Peyer's patch (tissue), 4 donors: ENCODE data around the gene AHCYL2. TPM values are rescaled to one million over a fixed set of nuclear protein-coding genes. Genes with fewer than 3 reads are reported as not detected.

ENCODE experiments used
- DNase-seq, 3 donors: peaks; one replicate each; pipeline ENCODE4 v3.0.0-alpha.2; 2017 to 2019
- H3K27ac ChIP-seq, 4 donors: fragments of 200-600 bp; sonication (generic); one replicate each; pipeline ENCODE4 v1.5.1; 2016 to 2019
- H3K27me3 ChIP-seq, 2 donors: fragments of 200-600 bp; sonication (generic); one replicate each; pipeline ENCODE4 v1.5.1; 2019
- H3K36me3 ChIP-seq, 3 donors: fragments of 200-600 bp; sonication (generic); one replicate each; pipeline ENCODE4 v1.5.1; 2016 to 2019
- H3K4me1 ChIP-seq, 4 donors: fragments of 200-600 bp; sonication (generic); one replicate each; pipeline ENCODE4 v1.5.1; 2016 to 2019
- H3K4me3 ChIP-seq, 4 donors: fragments of 200-600 bp; sonication (generic); 1 replicate in 3 of 4; 2 replicates in 1 of 4; pipeline ENCODE4 v1.5.1; 2016 to 2019; ENCODE audit warnings: mild to moderate bottlenecking in 1 of 4
- H3K9me3 ChIP-seq, 4 donors: fragments of 200-600 bp; sonication (generic); one replicate each; pipeline ENCODE4 v1.5.1; 2016 to 2019; ENCODE audit warnings: mild to moderate bottlenecking in 1 of 4
- POLR2A ChIP-seq, 2 donors: fragments of 450-650 bp; IDR thresholded peaks; one replicate each; pipeline ENCODE4 v1.5.1; 2017; ENCODE audit warnings: antibody characterized with exemption in 2 of 2, mild to moderate bottlenecking in 2 of 2, moderate library complexity in 2 of 2
- total RNA-seq, 4 donors: library from RNA; depleted of rRNA; stranded (reverse); fragments of >200 nt; gene quantifications; one replicate each; pipeline ENCODE4 v1.1.0, GENCODE V29; 2016
- TF ChIP-seq, protein P1 (sequence below), 6 experiments: fragments of 450-650 bp in 4 of 6; fragments of 200-600 bp in 2 of 6; sonication (generic) in 1 of 6; IDR thresholded peaks; one replicate each; pipeline ENCODE4 v1.5.1; 2017 to 2019; ENCODE audit warnings: antibody characterized with exemption in 6 of 6, mild to moderate bottlenecking in 3 of 6, moderate library complexity in 1 of 6

The AHCYL2 gene
- total RNA-seq, 4 donors from 2014 or later = 37.1 to 186 (median 60.0) TPM

DNA sequence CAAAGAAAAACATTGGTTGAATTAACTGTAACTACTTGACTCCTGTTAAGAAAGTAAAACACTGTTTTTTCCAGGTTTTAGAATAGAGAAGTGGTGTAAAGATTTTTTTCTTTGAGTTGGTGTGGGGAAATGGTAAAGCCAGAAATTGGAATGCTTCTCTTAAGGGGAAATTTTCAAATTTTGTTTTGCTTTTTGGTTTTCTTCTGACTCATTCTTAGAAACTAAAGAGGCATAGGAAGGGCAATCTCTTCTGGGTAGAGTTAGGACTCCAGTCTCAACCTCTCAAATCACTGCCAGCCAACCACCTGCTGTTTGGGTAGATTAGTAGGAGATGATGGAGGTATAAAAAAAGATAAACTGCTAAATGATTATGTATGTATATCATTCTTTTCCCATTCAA lies 161.7 kb downstream of the AHCYL2 start:
- Histone ChIP-seq H3K4me1 (no peaks in the 10 kb centered on the region), H3K4me3 (no peak overlapping the region), H3K27me3 (no peaks in the 10 kb centered on the region), H3K27ac (no peak overlapping the region), H3K9me3 (no peaks in the 10 kb centered on the region), H3K36me3 (peaks cover 0 to 6% (median 0%) of the 10 kb centered on the region in 3 donors)
- TF ChIP-seq, protein P1, sequence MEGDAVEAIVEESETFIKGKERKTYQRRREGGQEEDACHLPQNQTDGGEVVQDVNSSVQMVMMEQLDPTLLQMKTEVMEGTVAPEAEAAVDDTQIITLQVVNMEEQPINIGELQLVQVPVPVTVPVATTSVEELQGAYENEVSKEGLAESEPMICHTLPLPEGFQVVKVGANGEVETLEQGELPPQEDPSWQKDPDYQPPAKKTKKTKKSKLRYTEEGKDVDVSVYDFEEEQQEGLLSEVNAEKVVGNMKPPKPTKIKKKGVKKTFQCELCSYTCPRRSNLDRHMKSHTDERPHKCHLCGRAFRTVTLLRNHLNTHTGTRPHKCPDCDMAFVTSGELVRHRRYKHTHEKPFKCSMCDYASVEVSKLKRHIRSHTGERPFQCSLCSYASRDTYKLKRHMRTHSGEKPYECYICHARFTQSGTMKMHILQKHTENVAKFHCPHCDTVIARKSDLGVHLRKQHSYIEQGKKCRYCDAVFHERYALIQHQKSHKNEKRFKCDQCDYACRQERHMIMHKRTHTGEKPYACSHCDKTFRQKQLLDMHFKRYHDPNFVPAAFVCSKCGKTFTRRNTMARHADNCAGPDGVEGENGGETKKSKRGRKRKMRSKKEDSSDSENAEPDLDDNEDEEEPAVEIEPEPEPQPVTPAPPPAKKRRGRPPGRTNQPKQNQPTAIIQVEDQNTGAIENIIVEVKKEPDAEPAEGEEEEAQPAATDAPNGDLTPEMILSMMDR (IDR thresholded peaks at IDR 0.05) = no peak
- no peak for TF ChIP-seq POLR2A (IDR thresholded peaks at IDR 0.05)
- DNase-seq = no peak

DNA sequence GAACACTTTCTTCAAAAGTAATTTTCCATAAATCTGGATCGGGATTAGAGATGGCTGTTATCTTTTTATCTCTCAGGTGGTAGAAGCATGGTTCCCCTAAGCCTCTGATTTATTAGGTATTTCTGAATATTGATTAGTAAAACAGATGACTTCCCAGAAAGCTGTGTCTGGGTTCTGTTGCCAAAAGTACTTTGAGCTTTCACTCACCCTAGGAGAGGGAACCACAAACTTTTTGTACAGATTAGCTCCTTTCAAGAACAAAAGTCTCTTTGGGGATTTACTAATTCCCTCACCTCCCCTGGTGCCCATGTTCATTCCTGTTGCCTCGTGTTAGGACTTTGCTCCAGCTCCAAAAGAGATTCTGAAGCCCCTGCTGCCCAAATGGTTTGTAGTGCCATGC lies 162.7 kb downstream of the AHCYL2 start:
- DNase-seq = no peak
- H3K4me1 ChIP-seq = no peaks in the 10 kb centered on the region
- H3K27ac ChIP-seq = no peak overlapping the region
- H3K9me3 ChIP-seq = no peaks in the 10 kb centered on the region
- no peak overlapping the region for H3K4me3 ChIP-seq
- peaks cover 0 to 9% (median 0%) of the 10 kb centered on the region in 3 donors for H3K36me3 ChIP-seq
- no peak for TF ChIP-seq POLR2A (IDR thresholded peaks at IDR 0.05)
- TF ChIP-seq, protein P1 (IDR thresholded peaks at IDR 0.05) = no peak
- H3K27me3 ChIP-seq = no peaks in the 10 kb centered on the region

DNA sequence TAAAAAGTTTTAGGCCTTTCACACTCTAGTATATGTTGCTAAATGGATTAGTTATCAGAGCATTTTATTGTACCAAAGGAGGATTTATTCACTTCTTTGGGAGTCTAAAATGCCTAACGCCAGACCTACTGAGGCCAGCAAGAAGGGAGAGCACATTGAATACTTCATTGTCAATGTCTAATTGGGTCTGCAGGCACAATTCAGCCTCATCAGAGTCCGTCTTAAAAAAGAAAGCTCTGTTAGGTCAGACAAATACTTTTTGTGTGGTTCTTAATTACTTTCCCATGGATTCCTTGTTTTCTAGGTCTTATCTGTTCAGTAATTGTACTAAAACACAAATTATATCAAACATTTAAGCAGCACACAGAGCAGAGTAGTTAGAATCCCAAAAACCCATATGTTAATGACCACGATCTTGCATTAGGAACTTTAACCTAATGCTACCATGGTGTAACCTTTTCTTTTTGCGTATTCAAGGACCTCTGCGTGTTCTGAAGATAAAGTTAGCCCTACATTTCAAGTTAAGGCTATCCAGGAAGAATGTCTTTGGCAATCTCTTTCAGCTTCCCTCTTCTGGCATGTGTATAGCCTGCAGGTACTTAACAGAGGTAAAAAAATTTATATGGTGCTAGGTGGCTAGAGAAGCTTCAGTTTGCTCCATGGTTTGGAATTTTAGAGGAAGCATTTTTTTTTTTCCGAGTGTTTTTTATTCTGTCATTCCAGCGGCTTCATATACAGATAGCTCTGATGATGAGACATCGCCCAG lies 163.7 kb downstream of the AHCYL2 start:
- H3K27me3 ChIP-seq = no peaks in the 10 kb centered on the region
- H3K36me3 ChIP-seq = peaks cover 0 to 15% (median 0%) of the 10 kb centered on the region in 3 donors
- H3K4me3 ChIP-seq = no peak overlapping the region
- no peaks in the 10 kb centered on the region for H3K4me1 ChIP-seq
- no peaks in the 10 kb centered on the region for H3K9me3 ChIP-seq
- DNase-seq = no peak
- TF ChIP-seq, protein P1 (IDR thresholded peaks at IDR 0.05) = no peak
- no peak for TF ChIP-seq POLR2A (IDR thresholded peaks at IDR 0.05)
- no peak overlapping the region for H3K27ac ChIP-seq

DNA sequence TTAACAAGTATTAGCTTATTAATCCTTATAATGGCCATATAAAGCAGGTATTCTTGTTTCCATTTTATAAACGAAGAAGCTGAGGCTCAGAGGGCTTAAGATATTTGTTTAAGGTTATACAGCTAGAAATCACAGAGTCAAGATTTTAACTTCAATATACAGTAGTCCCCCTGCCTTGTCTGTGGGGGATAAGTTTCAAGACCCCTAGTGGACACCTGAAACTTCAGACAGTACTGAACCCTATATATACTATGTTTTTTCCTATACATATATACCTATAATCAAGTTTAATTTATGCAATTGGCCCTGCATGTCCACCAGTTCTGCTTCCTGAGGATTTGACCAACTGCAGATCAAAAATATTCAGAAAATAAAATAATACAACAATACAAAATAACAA lies 165.0 kb downstream of the AHCYL2 start:
- no peak overlapping the region for H3K27ac ChIP-seq
- no peaks in the 10 kb centered on the region for H3K9me3 ChIP-seq
- peaks cover 0 to 16% (median 0%) of the 10 kb centered on the region in 3 donors for H3K36me3 ChIP-seq
- DNase-seq = no peak
- TF ChIP-seq POLR2A (IDR thresholded peaks at IDR 0.05) = no peak
- TF ChIP-seq, protein P1 (IDR thresholded peaks at IDR 0.05) = no peak
- H3K27me3 ChIP-seq = no peaks in the 10 kb centered on the region
- no peak overlapping the region for H3K4me3 ChIP-seq
- H3K4me1 ChIP-seq = no peaks in the 10 kb centered on the region

DNA sequence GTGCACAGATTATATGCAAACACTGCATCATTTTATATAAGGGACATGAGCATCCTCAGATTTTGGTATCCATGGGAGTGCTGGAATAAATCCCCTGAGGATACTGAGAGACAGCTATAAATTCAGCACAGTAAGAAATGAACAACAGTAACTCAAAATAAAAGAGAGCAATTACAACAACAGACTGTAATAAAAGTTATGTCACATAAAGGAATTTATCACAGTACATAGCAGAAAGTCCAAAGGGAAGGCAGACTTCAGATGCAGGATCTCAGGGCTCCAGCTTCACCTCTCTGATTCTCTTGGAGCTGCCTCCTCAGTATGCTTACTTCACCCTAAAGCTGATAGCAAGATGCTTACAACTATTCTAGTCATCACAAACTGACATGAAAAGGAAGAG lies 165.5 kb downstream of the AHCYL2 start:
- DNase-seq = no peak
- Histone ChIP-seq H3K27me3 (no peaks in the 10 kb centered on the region), H3K4me1 (no peaks in the 10 kb centered on the region), H3K36me3 (peaks cover 0 to 21% (median 0%) of the 10 kb centered on the region in 3 donors), H3K9me3 (no peaks in the 10 kb centered on the region), H3K4me3 (no peak overlapping the region), H3K27ac (no peak overlapping the region)
- TF ChIP-seq, protein P1 (IDR thresholded peaks at IDR 0.05) = no peak
- no peak for TF ChIP-seq POLR2A (IDR thresholded peaks at IDR 0.05)
